ENCODE data around the gene GAD1. TPM values are rescaled to one million over a fixed set of nuclear protein-coding genes. Genes with fewer than 3 reads are reported as not detected.

Gene GAD1
- total and polyA plus RNA-seq, 4 donors, result 0.08 to 1.4 (median 0.51) TPM

- WGBS, 2 donors, result 6 to 12% methylated on average over 15 of the region's 15 CpGs
- Histone ChIP-seq H3K4me1 (ENCODE audit: control insufficient read depth in 5 of 5, insufficient read depth in 5 of 5, low read length in 5 of 5) (peaks cover 0 to 10% (median 3%) of the 10 kb centered on the region in 5 donors), H3K9ac (ENCODE audit: insufficient read depth in 1 of 2, low read length in 2 of 2) (peak overlapping the region in 1 of 2 donors; percentile 32), H3K4me3 (peak overlapping the region; percentile 73), H3K27me3 (ENCODE audit: control insufficient read depth in 3 of 3, insufficient read depth in 3 of 3, low read length in 2 of 3) (peaks cover 0 to 7% (median 0%) of the 10 kb centered on the region in 3 donors), H3K9me3 (ENCODE audit: control insufficient read depth in 4 of 4, insufficient read depth in 3 of 4, low read length in 3 of 4) (no peaks in the 10 kb centered on the region), H3K27ac (ENCODE audit: low read depth in 1 of 2, low read length in 1 of 2) (peak overlapping the region in 1 of 2 donors; percentile 95), H3K36me3 (ENCODE audit: control insufficient read depth in 4 of 4, insufficient read depth in 4 of 4, low read length in 4 of 4) (no peaks in the 10 kb centered on the region)
- ATAC-seq (ENCODE audit: insufficient read depth, low FRiP score), result no peak
- no peak for TF ChIP-seq CTCF (IDR thresholded peaks at IDR 0.05; ENCODE audit: control extremely low read depth, extremely low read depth)
- peak in 1 of 3 donors; percentile 13 for DNase-seq
These were observed 45.2 kb upstream of the GAD1 start for GRCh38 chr2:170771421-170771937.

- Histone ChIP-seq H3K4me1 (ENCODE audit: control insufficient read depth in 5 of 5, insufficient read depth in 5 of 5, low read length in 5 of 5) (peaks cover 0 to 6% (median 3%) of the 10 kb centered on the region in 5 donors), H3K27me3 (ENCODE audit: control insufficient read depth in 3 of 3, insufficient read depth in 3 of 3, low read length in 2 of 3) (peaks cover 0 to 7% (median 0%) of the 10 kb centered on the region in 3 donors), H3K9ac (ENCODE audit: insufficient read depth in 1 of 2, low read length in 2 of 2) (no peak overlapping the region), H3K27ac (ENCODE audit: low read depth in 1 of 2, low read length in 1 of 2) (no peak overlapping the region), H3K36me3 (ENCODE audit: control insufficient read depth in 4 of 4, insufficient read depth in 4 of 4, low read length in 4 of 4) (no peaks in the 10 kb centered on the region), H3K4me3 (no peak overlapping the region), H3K9me3 (ENCODE audit: control insufficient read depth in 4 of 4, insufficient read depth in 3 of 4, low read length in 3 of 4) (no peaks in the 10 kb centered on the region)
- TF ChIP-seq CTCF (IDR thresholded peaks at IDR 0.05; ENCODE audit: control extremely low read depth, extremely low read depth), result no peak
- DNase-seq, result no peak
- no peak for ATAC-seq (ENCODE audit: insufficient read depth, low FRiP score)
These were observed 44.4 kb upstream of the GAD1 start for GRCh38 chr2:170772295-170772694.

GRCh38 chr2:170774074-170774473 lies 42.6 kb upstream of the GAD1 start:
- no peaks in the 10 kb centered on the region for H3K9me3 ChIP-seq (ENCODE audit: control insufficient read depth in 4 of 4, insufficient read depth in 3 of 4, low read length in 3 of 4)
- H3K27me3 ChIP-seq (ENCODE audit: control insufficient read depth in 3 of 3, insufficient read depth in 3 of 3, low read length in 2 of 3), result peaks cover 0 to 7% (median 0%) of the 10 kb centered on the region in 3 donors
- H3K4me3 ChIP-seq, result no peak overlapping the region
- H3K9ac ChIP-seq (ENCODE audit: insufficient read depth in 1 of 2, low read length in 2 of 2), result no peak overlapping the region
- no peak overlapping the region for H3K27ac ChIP-seq (ENCODE audit: low read depth in 1 of 2, low read length in 1 of 2)
- H3K4me1 ChIP-seq (ENCODE audit: control insufficient read depth in 5 of 5, insufficient read depth in 5 of 5, low read length in 5 of 5), result peaks cover 0 to 6% (median 3%) of the 10 kb centered on the region in 5 donors
- no peak for TF ChIP-seq CTCF (IDR thresholded peaks at IDR 0.05; ENCODE audit: control extremely low read depth, extremely low read depth)
- DNase-seq (no peak), ATAC-seq (ENCODE audit: insufficient read depth, low FRiP score) (no peak)
- no peaks in the 10 kb centered on the region for H3K36me3 ChIP-seq (ENCODE audit: control insufficient read depth in 4 of 4, insufficient read depth in 4 of 4, low read length in 4 of 4)

GRCh38 chr2:170778900-170779299 lies 37.8 kb upstream of the GAD1 start:
- no peak overlapping the region for H3K27ac ChIP-seq (ENCODE audit: low read depth in 1 of 2, low read length in 1 of 2)
- no peak for ATAC-seq (ENCODE audit: insufficient read depth, low FRiP score)

More at GRCh38 chr2:170778900-170779299, 37.8 kb upstream of the GAD1 start:
- no peak overlapping the region for H3K9ac ChIP-seq (ENCODE audit: insufficient read depth in 1 of 2, low read length in 2 of 2)
- no peak for DNase-seq
- no peaks in the 10 kb centered on the region for H3K4me1 ChIP-seq (ENCODE audit: control insufficient read depth in 5 of 5, insufficient read depth in 5 of 5, low read length in 5 of 5)
- WGBS, 2 donors, result 42 to 58% methylated on average over 2 of the region's 2 CpGs
- H3K9me3 ChIP-seq (ENCODE audit: control insufficient read depth in 4 of 4, insufficient read depth in 3 of 4, low read length in 3 of 4), result no peaks in the 10 kb centered on the region
- H3K36me3 ChIP-seq (ENCODE audit: control insufficient read depth in 4 of 4, insufficient read depth in 4 of 4, low read length in 4 of 4), result no peaks in the 10 kb centered on the region
- no peak for TF ChIP-seq CTCF (IDR thresholded peaks at IDR 0.05; ENCODE audit: control extremely low read depth, extremely low read depth)
- H3K27me3 ChIP-seq (ENCODE audit: control insufficient read depth in 3 of 3, insufficient read depth in 3 of 3, low read length in 2 of 3), result no peaks in the 10 kb centered on the region
- no peak overlapping the region for H3K4me3 ChIP-seq
